GM06990 (cell line): ENCODE data around the gene BABAM2.
"Not testable (repeated sequence)": the region's sequence is repeated elsewhere in the genome, so short reads cannot be mapped to it uniquely, and the experiment has no call there.

Experiments
- DNase-seq: peaks from one replicate; pipeline ENCODE4 v3.0.0-alpha.2; 2011; ENCODE audit not compliant: insufficient read length; ENCODE audit errors: extremely low read depth
- H3K27me3 ChIP-seq: replicated peaks from 2 replicates; pipeline ENCODE4 v1.6.0; 2011; ENCODE audit warnings: low read length; ENCODE audit not compliant: control insufficient read depth, insufficient read depth
- H3K36me3 ChIP-seq: 2 replicates; pipeline ENCODE4 v1.5.1; 2011; ENCODE audit warnings: low read length; ENCODE audit not compliant: control insufficient read depth, insufficient read depth
- H3K4me3 ChIP-seq: replicated peaks from 2 replicates; pipeline ENCODE4 v1.5.1; 2011; ENCODE audit warnings: low read depth, mild to moderate bottlenecking, control low read depth, low read length
- CTCF ChIP-seq: IDR thresholded peaks from 2 replicates; pipeline ENCODE4 v1.5.1; 2011; ENCODE audit warnings: low read length, control low read depth, mild to moderate bottlenecking, inconsistent platforms; ENCODE audit not compliant: insufficient read depth, poor library complexity, severe bottlenecking

BABAM2 gene

DNA sequence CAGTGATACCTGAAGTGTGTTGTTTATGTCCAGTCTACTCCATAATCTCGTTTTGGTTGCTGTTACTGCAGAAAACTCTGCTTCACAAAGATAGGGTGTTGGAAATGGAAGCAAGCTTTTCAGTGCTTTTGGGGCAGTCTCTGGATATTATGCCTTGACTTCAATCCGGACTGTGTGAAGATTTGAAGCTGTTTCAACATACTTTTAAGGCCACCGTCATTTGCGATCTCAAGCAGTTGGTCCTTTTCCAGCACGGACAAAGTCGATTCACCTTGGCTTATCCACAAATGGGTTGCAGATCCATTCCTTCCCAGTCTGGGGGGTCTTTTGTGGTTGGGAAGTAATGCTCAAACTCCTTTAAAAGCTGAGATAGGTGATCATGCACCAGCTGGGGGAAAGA, 20.8 kb upstream of the BABAM2 start:
- no peak for TF ChIP-seq CTCF
- Histone ChIP-seq H3K36me3 (no peaks in the 10 kb centered on the region), H3K27me3 (no peaks in the 10 kb centered on the region), H3K4me3 (no peak overlapping the region)
- no peak for DNase-seq

DNA sequence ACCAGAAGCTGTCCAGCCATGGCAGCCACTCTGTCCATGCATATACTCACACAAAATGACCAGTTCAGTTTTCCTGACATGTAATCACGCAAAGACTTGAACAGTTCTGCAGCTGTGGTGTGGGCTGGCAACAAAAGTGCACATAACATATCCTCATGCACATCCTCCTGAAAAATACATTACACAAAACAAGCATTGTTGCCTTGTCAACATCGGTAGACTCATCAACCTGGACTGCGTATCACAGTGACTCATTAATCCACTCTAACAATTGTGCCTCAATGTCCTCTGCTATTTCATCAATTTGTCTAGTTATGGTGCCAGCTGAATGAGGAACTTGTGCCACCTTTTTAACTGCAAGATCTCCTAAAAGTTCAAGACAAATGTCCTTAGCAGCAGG, 19.8 kb upstream of the BABAM2 start:
- Histone ChIP-seq H3K27me3 (no peaks in the 10 kb centered on the region), H3K36me3 (no peaks in the 10 kb centered on the region), H3K4me3 (no peak overlapping the region)
- DNase-seq = no peak
- TF ChIP-seq CTCF = no peak

- no peak for TF ChIP-seq CTCF
Observed at GRCh38 chr2:27871802-27872201, 18.7 kb upstream of the BABAM2 start.

DNA sequence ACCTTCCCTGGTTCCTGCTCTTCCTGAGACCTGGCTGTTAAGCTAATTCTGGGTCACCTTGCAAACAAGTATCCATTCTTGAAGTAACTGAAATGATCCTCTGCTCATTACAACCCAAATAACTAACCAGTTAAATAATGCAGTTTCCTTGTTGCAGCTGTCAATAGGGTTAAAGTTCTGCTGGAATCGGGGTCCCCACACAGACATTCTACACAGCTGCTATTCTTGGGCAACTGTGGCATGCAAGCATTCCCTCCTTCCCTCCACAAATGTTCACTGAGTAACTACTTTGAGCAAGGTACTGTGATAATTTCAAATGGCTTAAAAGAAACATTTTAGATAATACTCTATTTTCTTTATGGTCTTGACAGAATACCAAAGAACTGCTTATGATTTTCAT, 17.4 kb upstream of the BABAM2 start:
- H3K27me3 ChIP-seq = no peaks in the 10 kb centered on the region
- no peak overlapping the region for H3K4me3 ChIP-seq
- no peak for TF ChIP-seq CTCF
- H3K36me3 ChIP-seq = no peaks in the 10 kb centered on the region
- no peak for DNase-seq

More at GRCh38 chr2:27871802-27872201, 18.7 kb upstream of the BABAM2 start:
- Histone ChIP-seq H3K4me3 (no peak overlapping the region), H3K27me3 (no peaks in the 10 kb centered on the region), H3K36me3 (no peaks in the 10 kb centered on the region)
- DNase-seq = no peak

DNA sequence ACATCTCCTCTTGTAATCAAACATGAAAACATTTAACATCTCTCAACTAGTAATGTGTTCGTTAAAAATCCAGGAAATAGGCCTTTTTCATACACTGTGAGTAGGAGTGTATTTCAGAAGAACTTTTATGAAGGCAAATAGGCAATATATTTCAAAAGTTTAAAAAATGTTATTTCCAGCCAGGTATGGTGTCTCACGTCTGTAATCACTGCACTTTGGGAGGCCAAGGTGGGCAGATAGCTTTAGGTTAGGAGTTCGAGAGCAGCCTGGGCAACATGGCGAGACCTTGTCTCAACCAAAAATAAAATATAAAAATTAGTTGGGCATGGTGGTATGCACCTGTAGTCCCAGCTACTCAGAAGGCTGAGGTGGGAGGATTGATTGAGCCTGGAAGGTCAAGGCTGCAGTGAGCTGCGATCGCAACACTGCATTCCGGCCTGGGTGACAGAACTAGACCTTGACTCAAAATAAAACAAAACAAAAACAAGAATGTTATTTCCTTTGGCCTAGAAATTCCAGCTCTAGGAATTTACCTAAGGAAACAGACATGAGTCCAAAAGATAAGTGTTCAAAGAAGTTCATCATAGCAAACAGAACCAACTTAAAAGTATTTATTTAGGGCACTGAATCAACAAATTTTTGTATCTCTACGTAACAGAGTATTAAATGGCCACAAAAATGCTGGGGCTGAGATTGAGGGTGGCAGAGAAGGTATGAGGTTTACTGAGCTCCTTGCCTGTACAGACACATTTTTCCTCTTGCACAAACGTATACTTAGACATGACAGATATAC, 15.2 kb upstream of the BABAM2 start:
- H3K27me3 ChIP-seq = no peaks in the 10 kb centered on the region
- TF ChIP-seq CTCF = no peak
- no peaks in the 10 kb centered on the region for H3K36me3 ChIP-seq
- H3K4me3 ChIP-seq = no peak overlapping the region
- no peak for DNase-seq

DNA sequence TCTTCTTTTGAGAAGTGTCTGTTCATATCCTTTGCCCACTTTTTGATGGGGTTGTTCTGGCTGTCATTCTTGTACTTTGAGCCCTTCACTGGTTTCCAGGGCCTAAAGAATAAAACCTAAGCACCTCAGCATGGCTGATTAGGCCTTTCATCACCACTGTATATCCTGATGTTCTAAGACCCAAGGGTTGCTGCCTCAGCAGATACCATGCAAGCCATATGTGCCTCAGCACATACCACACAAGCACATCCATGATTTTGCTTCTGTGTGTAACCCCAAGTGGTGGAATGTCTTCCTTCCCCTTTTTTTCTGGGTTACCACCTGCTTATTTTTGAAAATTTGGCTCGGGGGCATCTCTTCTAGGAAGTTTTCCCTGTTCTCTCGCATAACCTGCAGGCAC, 11.7 kb upstream of the BABAM2 start:
- no peak for TF ChIP-seq CTCF
- no peak for DNase-seq
- H3K36me3 ChIP-seq = no peaks in the 10 kb centered on the region
- no peaks in the 10 kb centered on the region for H3K27me3 ChIP-seq
- no peak overlapping the region for H3K4me3 ChIP-seq

DNA sequence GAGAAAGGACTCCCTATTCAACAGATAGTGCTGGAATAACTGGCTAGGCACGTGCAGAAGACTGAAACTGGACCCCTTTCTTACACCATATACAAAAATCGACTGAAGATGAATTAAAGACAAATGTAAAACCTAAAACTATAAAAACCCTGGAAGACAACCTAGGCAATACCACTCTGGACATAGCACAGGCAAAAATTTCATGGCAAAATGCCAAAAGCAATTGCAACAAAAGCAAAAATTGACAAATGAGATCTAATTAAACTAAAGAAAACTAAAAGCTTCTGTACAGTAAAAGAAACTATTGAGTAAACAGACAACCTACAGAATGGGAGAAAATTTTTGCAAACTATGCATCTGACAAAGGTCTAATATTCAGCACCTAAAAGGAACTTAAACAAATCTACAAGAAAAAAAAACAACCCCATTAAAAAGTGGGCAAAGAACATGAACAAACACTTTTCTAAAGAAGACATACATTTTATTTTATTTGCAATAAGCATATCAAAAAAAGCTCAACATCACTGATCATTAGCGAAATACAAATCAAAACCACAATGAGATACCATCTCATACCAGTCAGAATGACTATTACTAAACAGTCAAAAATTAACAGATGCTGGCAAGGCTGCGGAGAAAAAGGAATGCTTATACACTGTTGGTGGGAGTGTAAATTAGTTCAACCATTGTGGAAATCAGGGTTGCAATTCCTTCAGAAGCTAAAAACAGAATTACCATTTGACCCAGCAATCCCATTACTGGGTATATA, 8.5 kb upstream of the BABAM2 start:
- DNase-seq, H3K36me3 ChIP-seq, H3K4me3 ChIP-seq, H3K27me3 ChIP-seq: not testable (repeated sequence)

DNA sequence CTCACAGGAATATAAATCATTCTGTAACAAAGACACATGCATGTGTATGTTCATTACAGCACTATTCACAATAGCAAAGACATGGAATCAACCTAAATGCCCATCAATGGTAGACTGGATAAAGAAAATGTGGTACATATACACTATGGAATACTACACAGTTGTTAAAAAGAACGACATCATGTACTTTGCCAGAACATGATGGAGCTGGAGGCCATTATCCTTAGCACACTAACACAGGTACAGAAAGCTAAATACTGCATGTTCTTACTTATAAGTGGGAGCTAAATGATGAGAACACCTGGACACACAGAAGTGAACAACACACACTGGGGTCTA, 8.0 kb upstream of the BABAM2 start:
- H3K4me3 ChIP-seq, H3K27me3 ChIP-seq, H3K36me3 ChIP-seq, DNase-seq: not testable (repeated sequence)
